ENCODE results near the gene RETREG3. TPM values are rescaled to one million over a fixed set of nuclear protein-coding genes. Genes with fewer than 3 reads are reported as not detected.
"Not testable (repeated sequence)": the region's sequence is repeated elsewhere in the genome, so short reads cannot be mapped to it uniquely, and the experiment has no call there.

Gene RETREG3
- total RNA-seq, 6 donors from 2014 or later = 47.1 to 89.7 (median 59.9) TPM

DNA sequence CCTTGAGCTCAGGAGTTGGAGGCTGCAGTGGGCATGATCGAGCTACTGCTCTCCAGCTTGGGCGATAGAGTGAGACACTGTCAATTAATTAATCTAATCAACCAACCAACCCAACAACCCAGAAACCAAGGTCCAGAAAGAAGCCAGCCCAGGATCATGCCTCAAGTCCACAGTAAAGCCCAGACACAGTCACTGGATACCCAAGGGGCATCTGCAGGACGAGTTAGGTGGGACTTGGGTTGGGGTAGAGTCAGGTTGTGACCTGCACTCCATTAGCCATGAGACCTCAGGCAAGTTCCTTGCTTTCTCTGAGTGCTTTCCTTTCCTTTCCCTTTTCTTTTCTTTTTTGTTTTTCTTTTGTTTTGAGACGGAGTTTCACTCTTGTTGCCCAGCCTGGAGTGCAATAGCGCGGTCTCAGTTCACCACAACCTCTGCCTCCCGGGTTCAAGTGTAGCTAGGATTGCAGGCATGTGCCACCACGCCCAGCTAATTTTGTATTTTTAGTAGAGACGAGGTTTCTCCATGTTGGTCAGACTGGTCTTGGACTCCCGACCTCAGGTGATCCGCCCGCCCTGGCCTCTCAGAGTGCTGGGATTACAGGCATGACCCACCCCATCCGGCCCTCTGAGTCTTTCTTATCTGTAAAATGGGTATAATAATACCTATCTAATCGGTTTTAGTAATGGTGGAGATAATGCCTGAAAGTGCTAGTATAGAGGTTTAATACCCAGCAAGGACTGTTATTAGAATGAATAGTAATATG lies 60.0 kb downstream of the RETREG3 start:
- WGBS, 2 donors = 84 to 85% methylated on average over 14 of the region's 14 CpGs
- ATAC-seq (ENCODE audit: low FRiP score in 2 of 2) (no peak), DNase-seq (no peak)
- no peak overlapping the region for H3K4me3 ChIP-seq
- H3K4me1 ChIP-seq = peaks cover 12 to 34% (median 18%) of the 10 kb centered on the region in 4 donors
- no peak overlapping the region for H3K27ac ChIP-seq
- H3K36me3 ChIP-seq = peaks cover 0 to 19% (median 1%) of the 10 kb centered on the region in 4 donors
- no peaks in the 10 kb centered on the region for H3K27me3 ChIP-seq
- TF ChIP-seq POLR2AphosphoS5 (IDR thresholded peaks at IDR 0.05) = no peak
- TF ChIP-seq POLR2A (IDR thresholded peaks at IDR 0.05) = no peak
- TF ChIP-seq, protein P1, sequence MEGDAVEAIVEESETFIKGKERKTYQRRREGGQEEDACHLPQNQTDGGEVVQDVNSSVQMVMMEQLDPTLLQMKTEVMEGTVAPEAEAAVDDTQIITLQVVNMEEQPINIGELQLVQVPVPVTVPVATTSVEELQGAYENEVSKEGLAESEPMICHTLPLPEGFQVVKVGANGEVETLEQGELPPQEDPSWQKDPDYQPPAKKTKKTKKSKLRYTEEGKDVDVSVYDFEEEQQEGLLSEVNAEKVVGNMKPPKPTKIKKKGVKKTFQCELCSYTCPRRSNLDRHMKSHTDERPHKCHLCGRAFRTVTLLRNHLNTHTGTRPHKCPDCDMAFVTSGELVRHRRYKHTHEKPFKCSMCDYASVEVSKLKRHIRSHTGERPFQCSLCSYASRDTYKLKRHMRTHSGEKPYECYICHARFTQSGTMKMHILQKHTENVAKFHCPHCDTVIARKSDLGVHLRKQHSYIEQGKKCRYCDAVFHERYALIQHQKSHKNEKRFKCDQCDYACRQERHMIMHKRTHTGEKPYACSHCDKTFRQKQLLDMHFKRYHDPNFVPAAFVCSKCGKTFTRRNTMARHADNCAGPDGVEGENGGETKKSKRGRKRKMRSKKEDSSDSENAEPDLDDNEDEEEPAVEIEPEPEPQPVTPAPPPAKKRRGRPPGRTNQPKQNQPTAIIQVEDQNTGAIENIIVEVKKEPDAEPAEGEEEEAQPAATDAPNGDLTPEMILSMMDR (IDR thresholded peaks at IDR 0.05) = no peak
- no peak for TF ChIP-seq EP300 (IDR thresholded peaks at IDR 0.05)
- H3K9me3 ChIP-seq = no peaks in the 10 kb centered on the region

DNA sequence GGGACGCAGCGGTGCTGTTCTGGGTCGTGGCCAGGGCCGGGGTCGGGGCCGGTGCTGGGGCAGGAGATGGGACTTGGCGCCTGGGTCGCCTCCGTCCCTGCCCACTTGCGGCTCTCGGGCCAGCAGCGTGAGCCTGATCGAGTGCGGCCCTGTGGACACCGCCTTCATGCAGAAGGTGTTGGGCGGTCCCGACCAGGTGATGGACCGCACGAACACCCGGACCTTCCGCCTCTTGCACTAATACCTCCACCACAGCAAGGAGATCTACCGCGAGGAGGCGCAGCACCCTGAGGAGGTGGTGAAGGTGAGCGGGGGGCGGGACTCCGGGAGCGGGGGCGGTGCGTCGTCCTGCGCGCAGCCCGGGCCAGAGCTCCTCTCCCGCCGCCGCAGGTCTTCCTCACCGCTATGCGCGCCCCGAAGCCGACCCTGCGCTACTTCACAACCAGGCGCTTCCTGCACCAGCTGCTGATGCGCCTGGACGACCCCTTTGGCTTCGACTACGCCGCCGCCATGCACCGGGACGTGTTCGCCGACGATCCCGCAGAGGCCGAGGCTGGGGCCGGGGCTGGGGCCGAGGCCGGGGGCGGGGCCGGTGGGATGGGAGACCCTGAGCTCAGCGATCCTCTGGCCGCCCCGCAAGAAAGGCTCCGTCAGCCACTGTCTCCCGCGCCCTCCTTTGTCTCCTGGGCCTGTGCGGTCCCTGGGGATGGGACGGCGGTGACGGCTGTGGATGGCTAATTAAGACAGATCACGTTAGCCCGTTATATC lies 60.9 kb downstream of the RETREG3 start:
- WGBS, 2 donors = 55 to 59% methylated on average over 17 to 63 of the region's 74 CpGs
- Histone ChIP-seq H3K4me3 (peak overlapping the region in 3 of 4 donors; percentile 31 to 48 (median 42)), H3K27ac (no peak overlapping the region)

DNA sequence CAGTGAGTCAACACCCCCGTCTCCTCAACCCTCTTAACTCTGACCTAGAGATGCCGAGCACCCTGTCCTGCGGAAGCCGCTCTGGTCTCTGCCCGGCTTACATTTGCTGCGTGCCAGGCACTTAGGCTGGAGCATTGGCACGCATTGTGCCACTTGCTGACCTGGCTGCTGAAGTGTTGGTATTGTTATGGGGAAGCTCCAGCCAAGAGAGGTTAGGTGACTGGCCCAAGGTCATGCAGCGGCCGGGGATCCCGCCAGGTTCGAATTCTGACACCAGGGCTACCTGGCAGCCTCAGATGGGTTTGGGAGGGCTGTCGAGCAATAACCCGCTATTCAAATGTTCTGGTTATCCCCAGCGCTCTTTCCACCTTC lies 61.5 kb downstream of the RETREG3 start:
- peak in 1 of 4 donors; percentile 16 for TF ChIP-seq POLR2A (IDR thresholded peaks at IDR 0.05)
- TF ChIP-seq POLR2AphosphoS5 (IDR thresholded peaks at IDR 0.05) = no peak
- TF ChIP-seq, protein P1 (IDR thresholded peaks at IDR 0.05) = no peak
- WGBS, 2 donors = 91% methylated on average over 11 of the region's 14 CpGs; no CpG with 5 or more reads in 1 of the 2 donors
- DNase-seq (no peak), ATAC-seq (ENCODE audit: low FRiP score in 2 of 2) (no peak)
- Histone ChIP-seq H3K36me3 (peaks cover 7 to 29% (median 15%) of the 10 kb centered on the region in 4 donors), H3K9me3 (no peaks in the 10 kb centered on the region), H3K4me1 (peaks cover 0 to 19% (median 6%) of the 10 kb centered on the region in 4 donors), H3K27ac (no peak overlapping the region), H3K4me3 (peak overlapping the region in 1 of 4 donors; percentile 48), H3K27me3 (no peaks in the 10 kb centered on the region)

More for the DNA sequence above, 60.9 kb downstream of the RETREG3 start:
- ATAC-seq (ENCODE audit: low FRiP score in 2 of 2) = peak; percentile 68 to 82
- peak; percentile 84 to 93 for DNase-seq
- no peaks in the 10 kb centered on the region for H3K9me3 ChIP-seq
- H3K27me3 ChIP-seq = no peaks in the 10 kb centered on the region
- H3K36me3 ChIP-seq = peaks cover 5 to 28% (median 9%) of the 10 kb centered on the region in 4 donors
- peaks cover 3 to 25% (median 9%) of the 10 kb centered on the region in 4 donors for H3K4me1 ChIP-seq
- TF ChIP-seq, protein P1 (IDR thresholded peaks at IDR 0.05) = peak in 4 of 6 experiments; percentile 28 to 75 (median 67)
- no peak for TF ChIP-seq POLR2A (IDR thresholded peaks at IDR 0.05)

DNA sequence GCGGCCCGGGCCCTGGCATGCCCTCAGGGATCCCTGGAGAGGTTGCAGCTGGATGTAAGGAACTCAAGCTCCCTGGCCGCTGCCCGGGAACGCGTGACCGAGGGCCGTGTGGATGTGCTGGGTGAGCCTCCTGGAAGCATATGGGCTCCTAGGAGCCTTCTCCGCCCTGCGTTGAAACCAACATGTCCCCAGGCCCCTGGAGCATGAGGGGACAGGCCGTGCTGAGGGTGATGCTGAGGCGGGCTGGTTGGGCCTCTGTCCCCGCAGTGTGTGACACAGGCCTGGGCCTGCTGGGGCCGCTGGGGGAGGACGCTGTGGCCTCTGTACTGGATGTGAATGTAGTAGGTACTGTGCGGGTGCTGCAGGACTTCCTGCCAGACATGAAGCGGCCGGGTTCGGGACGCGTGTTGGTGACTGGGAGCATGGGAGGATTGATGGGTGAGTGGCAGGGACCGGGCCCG lies 62.1 kb downstream of the RETREG3 start:
- H3K27ac ChIP-seq = no peak overlapping the region
- peaks cover 7 to 34% (median 20%) of the 10 kb centered on the region in 4 donors for H3K36me3 ChIP-seq
- H3K27me3 ChIP-seq = no peaks in the 10 kb centered on the region
- TF ChIP-seq POLR2A (IDR thresholded peaks at IDR 0.05) (no peak), POLR2AphosphoS5 (IDR thresholded peaks at IDR 0.05) (no peak), EP300 (IDR thresholded peaks at IDR 0.05) (no peak)
- TF ChIP-seq, protein P1 (IDR thresholded peaks at IDR 0.05) = no peak
- H3K4me3 ChIP-seq = no peak overlapping the region
- WGBS, 2 donors = 92 to 94% methylated on average over 8 to 23 of the region's 23 CpGs
- DNase-seq = peak in 1 of 2 donors; percentile 82
- no peaks in the 10 kb centered on the region for H3K9me3 ChIP-seq
- peaks cover 0 to 14% (median 6%) of the 10 kb centered on the region in 4 donors for H3K4me1 ChIP-seq
- ATAC-seq (ENCODE audit: low FRiP score in 2 of 2) = peak in 1 of 2 donors; percentile 6

DNA sequence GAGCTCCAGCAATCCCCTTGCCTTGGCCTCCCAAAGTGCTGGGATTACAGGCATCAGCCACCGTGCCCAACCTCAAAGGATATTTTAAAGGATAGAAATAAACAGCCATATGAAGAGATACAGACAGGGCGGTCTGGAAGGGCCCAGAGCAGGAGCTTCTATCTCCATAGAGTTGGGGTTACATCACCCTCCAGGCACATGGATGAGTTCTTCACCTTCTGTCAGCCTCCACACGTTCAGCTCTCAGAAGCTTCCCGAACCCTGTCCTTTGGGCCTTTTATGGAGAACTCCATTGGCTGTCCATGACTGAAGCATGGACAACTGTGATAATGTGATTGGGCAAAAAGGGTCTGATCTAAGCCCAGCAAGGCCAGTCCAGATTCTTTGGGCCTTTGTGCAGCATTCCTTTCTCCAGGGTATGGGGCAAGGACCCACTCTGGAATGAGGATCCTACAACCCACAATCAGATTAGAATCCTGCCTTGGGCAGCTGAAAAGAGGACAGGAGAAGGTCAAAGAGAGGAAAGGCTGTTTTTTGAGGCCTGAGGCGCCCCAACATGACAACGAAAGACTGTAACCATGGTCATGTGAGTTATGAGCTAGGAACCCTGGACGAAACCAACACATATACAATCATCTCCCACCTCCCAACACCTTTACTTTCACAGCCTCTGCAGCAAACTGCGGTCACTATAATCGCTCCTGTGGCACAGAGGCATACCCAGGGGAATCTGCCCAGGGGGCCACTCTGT lies 63.2 kb downstream of the RETREG3 start:
- DNase-seq; H3K4me3 ChIP-seq; H3K27ac ChIP-seq; H3K9me3 ChIP-seq; H3K27me3 ChIP-seq; ATAC-seq (ENCODE audit: low FRiP score in 2 of 2): not testable (repeated sequence)
- H3K4me1 ChIP-seq = peaks cover 0 to 14% (median 6%) of the 10 kb centered on the region in 4 donors
- H3K36me3 ChIP-seq = peaks cover 7 to 45% (median 26%) of the 10 kb centered on the region in 4 donors
- WGBS, 2 donors = 89 to 96% methylated on average over 9 of the region's 9 CpGs

Data from upper lobe of left lung (tissue), 6 donors.